Sigmoid colon (tissue), 7 donors: Measurements from ENCODE around the gene KCNAB1. TPM values are rescaled to one million over a fixed set of nuclear protein-coding genes. Genes with fewer than 3 reads are reported as not detected.

Experiments used
- DNase-seq: peaks from one replicate; pipeline ENCODE4 v3.0.0-alpha.2; 2019
- H3K27ac ChIP-seq, 4 donors: fragments of 200-600 bp; sonication (generic); one replicate each; pipeline ENCODE4 v1.5.1; 2016 to 2019; ENCODE audit warnings: mild to moderate bottlenecking in 1 of 4
- H3K27me3 ChIP-seq, 3 donors: fragments of 200-600 bp; sonication (generic); one replicate each; pipeline ENCODE4 v1.5.1; 2019; ENCODE audit warnings: mild to moderate bottlenecking in 1 of 3
- H3K36me3 ChIP-seq, 4 donors: fragments of 200-600 bp; sonication (generic); one replicate each; pipeline ENCODE4 v1.5.1; 2016 to 2019
- H3K4me1 ChIP-seq, 4 donors: fragments of 200-600 bp; sonication (generic); one replicate each; pipeline ENCODE4 v1.5.1; 2017 to 2019
- H3K4me3 ChIP-seq, 4 donors: fragments of 200-600 bp; sonication (generic); one replicate each; pipeline ENCODE4 v1.5.1; 2017 to 2019; ENCODE audit warnings: mild to moderate bottlenecking in 2 of 4, moderate library complexity in 1 of 4
- H3K9me3 ChIP-seq, 4 donors: fragments of 200-600 bp in 3 of 4; sonication (generic) in 3 of 4; one replicate each; pipeline versions ENCODE4 v1.5.1 to v1.6.1; 2013 to 2019
- EP300 ChIP-seq, 4 donors: sonication (generic); formaldehyde crosslinking; IDR thresholded peaks; one replicate each; pipeline ENCODE4 v1.6.1; 2017; ENCODE audit warnings: antibody characterized with exemption in 4 of 4
- POLR2A ChIP-seq, 2 donors: fragments of 450-650 bp; IDR thresholded peaks; one replicate each; pipeline ENCODE4 v1.6.1; 2016; ENCODE audit warnings: antibody characterized with exemption in 2 of 2, mild to moderate bottlenecking in 2 of 2, moderate library complexity in 2 of 2
- POLR2AphosphoS5 ChIP-seq, 4 donors: sonication (generic); formaldehyde crosslinking; IDR thresholded peaks; one replicate each; pipeline ENCODE4 v1.6.1; 2017; ENCODE audit warnings: antibody characterized with exemption in 4 of 4
- WGBS, 2 donors: extraction: QIAGEN DNeasy Blood & Tissue Kit; methylation state at CpG; one replicate each; pipeline ENCODE4 v1.1.7; 2013; 5-methylcytosine and 5-hydroxymethylcytosine counted together
- intact Hi-C: fragments of 100-400 bp; cut with DNase I; formaldehyde crosslinking; loops from one replicate; pipeline ENCODE4 v1.15.1; 2023
- polyA plus RNA-seq, 3 donors: library from polyadenylated mRNA; stranded (reverse); fragments of 200-250 nt; gene quantifications; one replicate each; pipeline ENCODE4 v1.2.3, GENCODE V29; 2013
- total RNA-seq, 4 donors: library from RNA; depleted of rRNA; stranded (reverse); fragments of >200 nt; gene quantifications; one replicate each; pipeline ENCODE4 v1.1.0, GENCODE V29; 2016
- TF ChIP-seq, protein P1 (sequence below), 4 experiments: fragments of 450-650 bp in 3 of 4; fragments of 200-600 bp in 1 of 4; IDR thresholded peaks; one replicate each; pipeline ENCODE4 v1.5.1; 2016 to 2019; ENCODE audit warnings: antibody characterized with exemption in 4 of 4, mild to moderate bottlenecking in 3 of 4, moderate library complexity in 2 of 4
- donor health status: healthy with polysubstance abuse.
- donor health status: Bipolar disorder and iron deficiency.
- donor health status: healthy.

Gene KCNAB1
- total and polyA plus RNA-seq, 7 donors, result 1.2 to 5.0 (median 4.3) TPM; not detected in 2

DNA sequence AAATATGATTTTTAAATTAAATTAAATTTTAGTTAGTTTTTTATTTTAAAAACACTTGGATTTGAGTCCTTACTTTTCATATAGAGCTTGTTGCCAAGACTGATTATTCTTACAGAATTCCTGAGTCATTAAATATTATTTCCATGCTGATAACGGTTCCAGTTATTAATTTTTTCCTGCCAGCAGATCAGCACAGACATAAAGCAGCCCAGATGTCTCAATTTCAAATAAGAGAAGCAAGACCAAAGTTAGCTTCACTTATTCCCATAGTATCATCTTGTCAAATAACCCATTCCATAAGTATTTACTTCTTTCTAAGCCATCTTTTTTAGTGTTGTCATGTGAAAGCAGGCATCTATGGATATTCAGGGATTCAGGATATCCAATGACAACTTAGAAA is 359.2 kb downstream of the KCNAB1 start:
- H3K27ac ChIP-seq, result no peak overlapping the region
- TF ChIP-seq, protein P1, sequence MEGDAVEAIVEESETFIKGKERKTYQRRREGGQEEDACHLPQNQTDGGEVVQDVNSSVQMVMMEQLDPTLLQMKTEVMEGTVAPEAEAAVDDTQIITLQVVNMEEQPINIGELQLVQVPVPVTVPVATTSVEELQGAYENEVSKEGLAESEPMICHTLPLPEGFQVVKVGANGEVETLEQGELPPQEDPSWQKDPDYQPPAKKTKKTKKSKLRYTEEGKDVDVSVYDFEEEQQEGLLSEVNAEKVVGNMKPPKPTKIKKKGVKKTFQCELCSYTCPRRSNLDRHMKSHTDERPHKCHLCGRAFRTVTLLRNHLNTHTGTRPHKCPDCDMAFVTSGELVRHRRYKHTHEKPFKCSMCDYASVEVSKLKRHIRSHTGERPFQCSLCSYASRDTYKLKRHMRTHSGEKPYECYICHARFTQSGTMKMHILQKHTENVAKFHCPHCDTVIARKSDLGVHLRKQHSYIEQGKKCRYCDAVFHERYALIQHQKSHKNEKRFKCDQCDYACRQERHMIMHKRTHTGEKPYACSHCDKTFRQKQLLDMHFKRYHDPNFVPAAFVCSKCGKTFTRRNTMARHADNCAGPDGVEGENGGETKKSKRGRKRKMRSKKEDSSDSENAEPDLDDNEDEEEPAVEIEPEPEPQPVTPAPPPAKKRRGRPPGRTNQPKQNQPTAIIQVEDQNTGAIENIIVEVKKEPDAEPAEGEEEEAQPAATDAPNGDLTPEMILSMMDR (IDR thresholded peaks at IDR 0.05), result no peak
- no peak for TF ChIP-seq POLR2A (IDR thresholded peaks at IDR 0.05)
- no peak for TF ChIP-seq POLR2AphosphoS5 (IDR thresholded peaks at IDR 0.05)
- peaks cover 0 to 70% (median 36%) of the 10 kb centered on the region in 4 donors for H3K4me1 ChIP-seq
- intact Hi-C loops, result no loop called here
- H3K36me3 ChIP-seq, result no peaks in the 10 kb centered on the region
- H3K4me3 ChIP-seq, result no peak overlapping the region
- H3K27me3 ChIP-seq, result no peaks in the 10 kb centered on the region
- DNase-seq, result no peak
- no peaks in the 10 kb centered on the region for H3K9me3 ChIP-seq
- 58 to 75% methylated on average over 1 of the region's 1 CpG for WGBS, 2 donors

DNA sequence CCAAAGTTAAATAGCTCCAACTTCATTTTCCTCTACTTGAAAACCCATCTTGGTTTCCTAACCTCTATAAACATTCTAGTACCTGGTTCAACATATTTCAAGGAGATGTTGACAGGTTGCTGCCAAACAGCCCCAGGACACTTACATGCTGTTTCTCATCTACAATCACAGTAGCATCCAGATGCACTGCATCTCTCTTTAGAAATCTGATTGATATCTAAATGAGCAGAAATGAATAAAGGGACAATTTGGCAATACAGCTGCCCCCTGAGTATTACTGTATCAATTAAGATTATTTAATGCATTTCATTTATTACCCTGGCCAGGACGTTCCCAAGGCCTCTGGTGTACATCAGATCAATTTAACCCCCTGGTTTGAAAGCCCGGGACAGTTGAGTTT is 360.6 kb downstream of the KCNAB1 start:
- no peaks in the 10 kb centered on the region for H3K9me3 ChIP-seq
- TF ChIP-seq EP300 (IDR thresholded peaks at IDR 0.05) (no peak), POLR2A (IDR thresholded peaks at IDR 0.05) (no peak), POLR2AphosphoS5 (IDR thresholded peaks at IDR 0.05) (no peak)
- TF ChIP-seq, protein P1 (IDR thresholded peaks at IDR 0.05), result no peak
- intact Hi-C loops, result no loop called here
- WGBS, 2 donors, result 86 to 92% methylated on average over 2 of the region's 2 CpGs
- no peaks in the 10 kb centered on the region for H3K36me3 ChIP-seq
- H3K27ac ChIP-seq, result peak overlapping the region in 1 of 4 donors; percentile 82
- no peaks in the 10 kb centered on the region for H3K27me3 ChIP-seq
- no peak overlapping the region for H3K4me3 ChIP-seq
- H3K4me1 ChIP-seq, result peaks cover 0 to 74% (median 38%) of the 10 kb centered on the region in 4 donors
- DNase-seq, result no peak

DNA sequence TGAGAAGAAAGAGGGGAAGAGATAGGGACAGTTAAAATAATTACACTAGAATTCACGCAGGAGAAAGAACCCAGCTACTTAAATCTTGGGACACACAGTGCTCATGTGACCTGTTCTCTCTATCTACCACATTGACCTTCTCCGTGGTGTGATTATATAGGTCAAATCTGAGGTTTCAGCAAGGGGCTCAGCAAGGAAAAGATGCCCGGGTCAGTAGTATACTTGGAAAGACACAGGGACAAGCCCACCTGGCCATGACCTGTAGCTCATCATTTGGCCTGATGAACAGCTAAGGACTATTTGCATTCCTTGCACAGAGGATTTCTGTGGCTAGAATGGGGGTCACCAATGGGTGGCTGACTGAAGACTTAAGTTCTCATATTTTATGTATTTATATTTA is 362.6 kb downstream of the KCNAB1 start:
- Histone ChIP-seq H3K4me3 (no peak overlapping the region), H3K4me1 (peaks cover 0 to 78% (median 31%) of the 10 kb centered on the region in 4 donors), H3K9me3 (no peaks in the 10 kb centered on the region), H3K27ac (peak overlapping the region in 3 of 4 donors; percentile 68 to 86 (median 82)), H3K27me3 (no peaks in the 10 kb centered on the region), H3K36me3 (no peaks in the 10 kb centered on the region)
- intact Hi-C loops, result no loop called here
- no peak for DNase-seq
- WGBS, 2 donors, result 94 to 95% methylated on average over 3 of the region's 3 CpGs
- TF ChIP-seq POLR2AphosphoS5 (IDR thresholded peaks at IDR 0.05) (no peak), EP300 (IDR thresholded peaks at IDR 0.05) (no peak), POLR2A (IDR thresholded peaks at IDR 0.05) (no peak)
- TF ChIP-seq, protein P1 (IDR thresholded peaks at IDR 0.05), result no peak

DNA sequence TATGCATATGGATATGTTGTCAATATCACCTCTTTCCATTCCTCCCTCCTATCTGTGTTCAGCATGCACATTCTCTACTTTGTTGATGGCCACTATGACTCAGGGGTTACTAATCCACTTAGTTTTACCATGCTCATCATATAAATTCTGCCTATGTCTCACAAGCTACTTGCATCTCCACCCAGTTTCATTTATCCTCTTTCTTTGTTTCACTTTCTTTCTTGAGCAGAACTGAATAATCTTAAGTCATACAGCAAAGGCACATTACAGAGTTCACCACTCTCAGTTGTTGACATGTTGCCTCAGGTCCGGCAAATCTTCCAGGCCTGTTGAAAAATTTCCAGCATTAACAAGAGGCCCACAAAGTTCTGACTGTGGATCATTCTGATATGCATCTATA is 363.0 kb downstream of the KCNAB1 start:
- no peaks in the 10 kb centered on the region for H3K9me3 ChIP-seq
- H3K36me3 ChIP-seq, result no peaks in the 10 kb centered on the region
- 19 to 46% methylated on average over 1 of the region's 1 CpG for WGBS, 2 donors
- no peak for DNase-seq
- intact Hi-C loops, result no loop called here
- no peak overlapping the region for H3K4me3 ChIP-seq
- peak in 3 of 4 donors; percentile 14 to 55 (median 41) for TF ChIP-seq POLR2AphosphoS5 (IDR thresholded peaks at IDR 0.05)
- no peak for TF ChIP-seq EP300 (IDR thresholded peaks at IDR 0.05)
- H3K27me3 ChIP-seq, result no peaks in the 10 kb centered on the region
- peaks cover 0 to 77% (median 31%) of the 10 kb centered on the region in 4 donors for H3K4me1 ChIP-seq
- H3K27ac ChIP-seq, result peak overlapping the region; percentile 40 to 86 (median 75)

DNA sequence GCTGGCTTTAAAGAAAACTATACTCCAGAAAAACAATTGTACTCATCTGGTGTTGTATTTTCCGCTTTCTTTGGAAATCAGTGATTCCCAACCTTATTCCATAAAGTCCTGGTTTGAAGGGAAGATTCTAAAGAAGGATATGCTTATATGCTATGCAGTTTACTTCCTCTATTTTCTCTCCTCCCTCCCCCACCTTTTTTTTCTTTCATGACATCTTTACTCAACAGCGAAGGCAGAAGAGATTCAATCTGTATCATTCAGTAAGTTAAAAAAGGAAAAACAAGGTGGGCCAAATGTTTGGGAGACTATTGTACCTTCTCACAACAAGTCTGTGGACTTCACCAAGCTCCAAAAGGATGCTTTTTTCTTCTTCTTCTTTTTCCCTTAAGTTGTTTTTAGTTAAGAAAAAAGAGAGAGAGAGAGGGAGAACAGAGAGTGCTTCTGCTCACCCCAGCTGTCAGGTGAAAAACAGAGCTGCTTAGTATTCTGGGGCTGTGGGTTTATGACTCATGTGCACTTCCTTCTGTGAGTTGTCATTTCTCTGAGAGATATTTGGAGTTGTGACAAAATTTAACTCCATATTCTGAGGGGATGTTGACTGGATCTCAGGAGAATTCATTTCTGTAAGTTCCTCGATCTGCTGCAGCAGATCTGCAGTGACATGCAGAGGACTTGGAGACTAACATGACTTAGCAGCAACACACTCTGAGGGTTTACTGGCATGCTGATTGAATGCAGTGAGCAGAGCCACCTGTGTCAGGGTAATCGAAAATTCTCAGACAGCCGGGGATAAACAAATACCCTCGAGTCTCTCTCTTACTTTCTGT is 363.8 kb downstream of the KCNAB1 start:
- Histone ChIP-seq H3K36me3 (no peaks in the 10 kb centered on the region), H3K9me3 (no peaks in the 10 kb centered on the region), H3K4me1 (peaks cover 0 to 69% (median 34%) of the 10 kb centered on the region in 4 donors), H3K27ac (peak overlapping the region; percentile 40 to 86 (median 75)), H3K27me3 (no peaks in the 10 kb centered on the region), H3K4me3 (no peak overlapping the region)
- peak; percentile 66 for DNase-seq
- WGBS, 2 donors, result 24 to 37% methylated on average over 6 of the region's 6 CpGs
- TF ChIP-seq POLR2AphosphoS5 (IDR thresholded peaks at IDR 0.05) (peak; percentile 48 to 85 (median 79)), EP300 (IDR thresholded peaks at IDR 0.05) (peak in 2 of 4 donors; percentile 56 to 63), POLR2A (IDR thresholded peaks at IDR 0.05) (no peak)
- intact Hi-C loops, result no loop called here
